Mammary epithelial cell (primary cell): Measurements from ENCODE around the gene RP9.

Source experiments
- EZH2 ChIP-seq: IDR thresholded peaks from 2 replicates; pipeline ENCODE4 v1.6.1; 2012; ENCODE audit warnings: low read length, inconsistent platforms, borderline replicate concordance
- TF ChIP-seq, protein P1 (sequence below), 2 donors: IDR thresholded peaks in 1 of 2; conservative IDR thresholded peaks in 1 of 2; 2 replicates each; pipeline ENCODE4 v1.5.1; 2011 to 2012; ENCODE audit warnings: inconsistent platforms in 2 of 2, low read length in 2 of 2, mild to moderate bottlenecking in 2 of 2, control low read depth in 1 of 2, low read depth in 1 of 2; ENCODE audit not compliant: insufficient read depth in 1 of 2; ENCODE audit errors: extremely low read depth in 1 of 2

DNA sequence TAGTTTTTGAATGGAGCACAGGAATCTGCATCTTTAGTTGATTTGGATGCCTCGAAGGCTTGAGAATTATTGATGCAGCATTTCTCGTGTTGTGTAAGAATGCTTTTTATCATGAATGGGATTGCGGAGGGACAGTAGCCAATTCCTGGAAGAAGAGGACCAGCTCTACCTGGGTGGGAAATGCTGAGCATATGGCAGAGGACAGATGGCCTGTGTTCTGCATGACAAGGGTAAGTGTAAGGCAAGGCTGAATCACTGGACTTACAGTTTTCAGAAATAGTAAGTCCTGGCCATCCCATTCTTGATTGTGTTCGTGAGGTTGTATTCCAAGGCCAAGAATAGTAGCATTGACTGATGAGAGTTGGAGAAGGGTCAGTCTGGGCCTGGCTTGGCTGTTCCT, 15.9 kb downstream of the RP9 start:
- TF ChIP-seq, protein P1, sequence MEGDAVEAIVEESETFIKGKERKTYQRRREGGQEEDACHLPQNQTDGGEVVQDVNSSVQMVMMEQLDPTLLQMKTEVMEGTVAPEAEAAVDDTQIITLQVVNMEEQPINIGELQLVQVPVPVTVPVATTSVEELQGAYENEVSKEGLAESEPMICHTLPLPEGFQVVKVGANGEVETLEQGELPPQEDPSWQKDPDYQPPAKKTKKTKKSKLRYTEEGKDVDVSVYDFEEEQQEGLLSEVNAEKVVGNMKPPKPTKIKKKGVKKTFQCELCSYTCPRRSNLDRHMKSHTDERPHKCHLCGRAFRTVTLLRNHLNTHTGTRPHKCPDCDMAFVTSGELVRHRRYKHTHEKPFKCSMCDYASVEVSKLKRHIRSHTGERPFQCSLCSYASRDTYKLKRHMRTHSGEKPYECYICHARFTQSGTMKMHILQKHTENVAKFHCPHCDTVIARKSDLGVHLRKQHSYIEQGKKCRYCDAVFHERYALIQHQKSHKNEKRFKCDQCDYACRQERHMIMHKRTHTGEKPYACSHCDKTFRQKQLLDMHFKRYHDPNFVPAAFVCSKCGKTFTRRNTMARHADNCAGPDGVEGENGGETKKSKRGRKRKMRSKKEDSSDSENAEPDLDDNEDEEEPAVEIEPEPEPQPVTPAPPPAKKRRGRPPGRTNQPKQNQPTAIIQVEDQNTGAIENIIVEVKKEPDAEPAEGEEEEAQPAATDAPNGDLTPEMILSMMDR (conservative IDR thresholded peaks at IDR 0.05 in 1 of 2, IDR thresholded peaks at IDR 0.05 in 1 of 2; ENCODE audit: extremely low read depth in 1 of 2, insufficient read depth in 1 of 2, low read depth in 1 of 2, low read length in 2 of 2): no peak
- TF ChIP-seq EZH2: no peak
